ENCODE results near the gene RUSF1. TPM values are rescaled to one million over a fixed set of nuclear protein-coding genes. Genes with fewer than 3 reads are reported as not detected.

RUSF1 gene
- polyA plus RNA-seq, 1 of the 3 experiments (the other 2 are of a cell fraction), result 36.5 TPM

DNA sequence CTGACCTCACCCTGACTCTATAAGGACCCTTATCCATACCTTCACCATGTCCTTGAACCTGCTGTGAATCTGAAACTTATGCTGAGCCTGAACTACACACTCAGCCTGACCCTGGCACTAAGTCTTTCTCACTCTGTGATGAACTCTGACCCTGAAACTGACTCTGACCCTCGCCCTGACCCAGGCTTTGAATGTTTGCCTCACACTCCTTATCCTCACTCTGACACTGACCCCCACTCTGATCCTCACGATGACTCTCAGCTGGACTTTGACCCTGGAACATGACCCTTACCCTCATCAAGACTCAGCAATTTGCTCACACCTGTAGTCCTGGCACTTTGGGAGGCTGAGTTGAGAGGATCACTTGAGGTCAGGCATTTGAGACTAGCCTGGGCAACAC lies 23.9 kb upstream of the RUSF1 start:
- Histone ChIP-seq H2AFZ (ENCODE audit: low read depth) (no peak overlapping the region), H4K20me1 (ENCODE audit: insufficient read depth) (no peaks in the 10 kb centered on the region), H3K27ac (ENCODE audit: low read depth in 2 of 2, low read length in 1 of 2) (no peak overlapping the region), H3F3A (replicated peaks; ENCODE audit: insufficient read depth) (no peaks in the 10 kb centered on the region), H3K4me2 (no peak overlapping the region), H3K36me3 (replicated peaks in 1 of 2; ENCODE audit: control insufficient read depth in 1 of 2, insufficient read depth in 2 of 2, low read length in 1 of 2) (no peaks in the 10 kb centered on the region), H3K27me3 (ENCODE audit: insufficient read depth) (peaks cover 53% of the 10 kb centered on the region), H3K9me3 (no peaks in the 10 kb centered on the region), H3K9ac (no peak overlapping the region), H3K9me2 (no peaks in the 10 kb centered on the region), H3K79me2 (ENCODE audit: insufficient read depth) (no peaks in the 10 kb centered on the region), H3K4me3 (ENCODE audit: low read depth in 2 of 2, low read length in 1 of 2) (no peak overlapping the region), H3K4me1 (ENCODE audit: control insufficient read depth in 1 of 2, insufficient read depth in 2 of 2, low read depth in 1 of 2, low read length in 1 of 2) (no peaks in the 10 kb centered on the region)
- ChIA-PET POLR2A (no interaction called here), CTCF (no interaction called here)
- DNase-seq, result no peak
- WGBS (ENCODE audit: low lambda C conversion rate), result 4% methylated on average over 2 of the region's 2 CpGs
- TF ChIP-seq POLR2AphosphoS5 (IDR thresholded peaks at IDR 0.05; ENCODE audit: low read depth, low read length) (no peak), SIN3A (IDR thresholded peaks at IDR 0.05; ENCODE audit: borderline replicate concordance, low read depth, low read length) (no peak), MEF2A (IDR thresholded peaks at IDR 0.05; ENCODE audit: borderline replicate concordance, low read depth) (no peak)
- TF ChIP-seq, protein P1, sequence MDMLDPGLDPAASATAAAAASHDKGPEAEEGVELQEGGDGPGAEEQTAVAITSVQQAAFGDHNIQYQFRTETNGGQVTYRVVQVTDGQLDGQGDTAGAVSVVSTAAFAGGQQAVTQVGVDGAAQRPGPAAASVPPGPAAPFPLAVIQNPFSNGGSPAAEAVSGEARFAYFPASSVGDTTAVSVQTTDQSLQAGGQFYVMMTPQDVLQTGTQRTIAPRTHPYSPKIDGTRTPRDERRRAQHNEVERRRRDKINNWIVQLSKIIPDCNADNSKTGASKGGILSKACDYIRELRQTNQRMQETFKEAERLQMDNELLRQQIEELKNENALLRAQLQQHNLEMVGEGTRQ (IDR thresholded peaks at IDR 0.05; ENCODE audit: borderline replicate concordance, low read depth, low read length), result no peak

DNA sequence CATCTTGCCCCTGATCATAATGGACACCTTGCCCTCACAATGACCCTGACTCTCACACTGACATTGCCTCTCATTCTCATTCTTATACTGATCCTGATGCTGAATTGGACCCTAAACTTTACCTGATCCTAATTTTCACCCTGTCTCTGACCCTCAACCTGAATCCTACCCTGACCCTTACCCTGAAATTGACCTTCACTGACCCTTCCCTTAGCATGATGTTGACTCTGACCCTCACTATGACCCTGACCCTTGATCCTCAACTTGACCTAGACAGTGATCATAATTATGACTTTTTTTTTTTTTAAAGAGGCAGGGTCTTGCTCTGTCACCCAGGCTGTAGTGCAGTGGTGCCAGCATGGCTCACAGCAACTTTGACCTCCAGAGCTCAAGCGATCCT lies 22.9 kb upstream of the RUSF1 start:
- H2AFZ ChIP-seq (ENCODE audit: low read depth), result no peak overlapping the region
- no peak overlapping the region for H3K4me3 ChIP-seq (ENCODE audit: low read depth in 2 of 2, low read length in 1 of 2)
- H3K4me1 ChIP-seq (ENCODE audit: control insufficient read depth in 1 of 2, insufficient read depth in 2 of 2, low read depth in 1 of 2, low read length in 1 of 2), result no peaks in the 10 kb centered on the region
- no peaks in the 10 kb centered on the region for H3F3A ChIP-seq (replicated peaks; ENCODE audit: insufficient read depth)
- 0% methylated on average over 1 of the region's 1 CpG for WGBS (ENCODE audit: low lambda C conversion rate)
- no peaks in the 10 kb centered on the region for H3K9me2 ChIP-seq
- POLR2A ChIA-PET, result interaction anchor here (1.2 kb wide), 1 partner anchor 23 kb away, joined by 5 read pairs; the partner anchor contains the start of gene RUSF1
- peaks cover 62% of the 10 kb centered on the region for H3K27me3 ChIP-seq (ENCODE audit: insufficient read depth)
- no peaks in the 10 kb centered on the region for H3K36me3 ChIP-seq (replicated peaks in 1 of 2; ENCODE audit: control insufficient read depth in 1 of 2, insufficient read depth in 2 of 2, low read length in 1 of 2)
- H3K79me2 ChIP-seq (ENCODE audit: insufficient read depth), result no peaks in the 10 kb centered on the region
- TF ChIP-seq TCF12 (IDR thresholded peaks at IDR 0.05), result no peak
- DNase-seq, result no peak
- CTCF ChIA-PET, result no interaction called here
- H3K9me3 ChIP-seq, result no peaks in the 10 kb centered on the region
- no peak overlapping the region for H3K9ac ChIP-seq
- no peaks in the 10 kb centered on the region for H4K20me1 ChIP-seq (ENCODE audit: insufficient read depth)
- H3K4me2 ChIP-seq, result no peak overlapping the region
- H3K27ac ChIP-seq (ENCODE audit: low read depth in 2 of 2, low read length in 1 of 2), result no peak overlapping the region

DNA sequence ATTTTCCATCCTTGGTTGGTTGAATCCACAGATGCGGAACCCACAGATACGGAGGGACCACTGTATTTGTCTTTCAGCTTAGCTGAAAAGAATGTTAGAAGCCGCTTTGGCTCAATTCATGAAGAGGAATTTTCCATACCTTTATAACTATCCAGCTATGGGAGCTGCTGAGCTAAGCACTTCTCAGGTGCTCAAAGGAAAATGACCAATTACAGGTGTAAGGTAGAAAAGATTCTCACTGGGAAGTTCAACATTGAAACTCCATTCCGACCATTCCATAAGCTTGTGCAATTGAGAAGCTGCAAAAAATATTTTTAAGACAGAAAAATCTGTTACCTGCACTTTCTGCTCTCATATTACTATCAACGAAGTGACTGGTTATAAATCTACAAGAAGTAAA lies 22.2 kb upstream of the RUSF1 start:
- Histone ChIP-seq H3K9me2 (no peaks in the 10 kb centered on the region), H3K9me3 (no peaks in the 10 kb centered on the region), H3K79me2 (ENCODE audit: insufficient read depth) (no peaks in the 10 kb centered on the region), H3K36me3 (replicated peaks in 1 of 2; ENCODE audit: control insufficient read depth in 1 of 2, insufficient read depth in 2 of 2, low read length in 1 of 2) (no peaks in the 10 kb centered on the region), H3K27me3 (ENCODE audit: insufficient read depth) (peaks cover 62% of the 10 kb centered on the region), H3K4me2 (no peak overlapping the region), H3K27ac (ENCODE audit: low read depth in 2 of 2, low read length in 1 of 2) (no peak overlapping the region), H3K4me1 (ENCODE audit: control insufficient read depth in 1 of 2, insufficient read depth in 2 of 2, low read depth in 1 of 2, low read length in 1 of 2) (no peaks in the 10 kb centered on the region), H4K20me1 (ENCODE audit: insufficient read depth) (no peaks in the 10 kb centered on the region), H2AFZ (ENCODE audit: low read depth) (no peak overlapping the region), H3K4me3 (ENCODE audit: low read depth in 2 of 2, low read length in 1 of 2) (no peak overlapping the region), H3F3A (replicated peaks; ENCODE audit: insufficient read depth) (no peaks in the 10 kb centered on the region), H3K9ac (no peak overlapping the region)
- DNase-seq, result no peak
- TF ChIP-seq POLR2AphosphoS5 (IDR thresholded peaks at IDR 0.05; ENCODE audit: low read depth, low read length) (no peak), SIN3A (IDR thresholded peaks at IDR 0.05; ENCODE audit: borderline replicate concordance, low read depth, low read length) (no peak), CHD2 (IDR thresholded peaks at IDR 0.05; ENCODE audit: low read length, partially characterized antibody) (no peak), RCOR1 (IDR thresholded peaks at IDR 0.05; ENCODE audit: low read length) (no peak), NRF1 (IDR thresholded peaks at IDR 0.05; ENCODE audit: low read depth, low read length) (no peak), GATA2 (CRISPR knock-in tag; IDR thresholded peaks at IDR 0.05) (no peak), RAD21 (IDR thresholded peaks at IDR 0.05; ENCODE audit: low read length) (no peak), TEAD4 (IDR thresholded peaks at IDR 0.05; ENCODE audit: borderline replicate concordance, insufficient read depth) (no peak), RFX5 (IDR thresholded peaks at IDR 0.05; ENCODE audit: low read length) (no peak)
- TF ChIP-seq, protein P2, sequence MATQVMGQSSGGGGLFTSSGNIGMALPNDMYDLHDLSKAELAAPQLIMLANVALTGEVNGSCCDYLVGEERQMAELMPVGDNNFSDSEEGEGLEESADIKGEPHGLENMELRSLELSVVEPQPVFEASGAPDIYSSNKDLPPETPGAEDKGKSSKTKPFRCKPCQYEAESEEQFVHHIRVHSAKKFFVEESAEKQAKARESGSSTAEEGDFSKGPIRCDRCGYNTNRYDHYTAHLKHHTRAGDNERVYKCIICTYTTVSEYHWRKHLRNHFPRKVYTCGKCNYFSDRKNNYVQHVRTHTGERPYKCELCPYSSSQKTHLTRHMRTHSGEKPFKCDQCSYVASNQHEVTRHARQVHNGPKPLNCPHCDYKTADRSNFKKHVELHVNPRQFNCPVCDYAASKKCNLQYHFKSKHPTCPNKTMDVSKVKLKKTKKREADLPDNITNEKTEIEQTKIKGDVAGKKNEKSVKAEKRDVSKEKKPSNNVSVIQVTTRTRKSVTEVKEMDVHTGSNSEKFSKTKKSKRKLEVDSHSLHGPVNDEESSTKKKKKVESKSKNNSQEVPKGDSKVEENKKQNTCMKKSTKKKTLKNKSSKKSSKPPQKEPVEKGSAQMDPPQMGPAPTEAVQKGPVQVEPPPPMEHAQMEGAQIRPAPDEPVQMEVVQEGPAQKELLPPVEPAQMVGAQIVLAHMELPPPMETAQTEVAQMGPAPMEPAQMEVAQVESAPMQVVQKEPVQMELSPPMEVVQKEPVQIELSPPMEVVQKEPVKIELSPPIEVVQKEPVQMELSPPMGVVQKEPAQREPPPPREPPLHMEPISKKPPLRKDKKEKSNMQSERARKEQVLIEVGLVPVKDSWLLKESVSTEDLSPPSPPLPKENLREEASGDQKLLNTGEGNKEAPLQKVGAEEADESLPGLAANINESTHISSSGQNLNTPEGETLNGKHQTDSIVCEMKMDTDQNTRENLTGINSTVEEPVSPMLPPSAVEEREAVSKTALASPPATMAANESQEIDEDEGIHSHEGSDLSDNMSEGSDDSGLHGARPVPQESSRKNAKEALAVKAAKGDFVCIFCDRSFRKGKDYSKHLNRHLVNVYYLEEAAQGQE (IDR thresholded peaks at IDR 0.05; ENCODE audit: low read depth, low read length), result no peak
- TF ChIP-seq, protein P3, sequence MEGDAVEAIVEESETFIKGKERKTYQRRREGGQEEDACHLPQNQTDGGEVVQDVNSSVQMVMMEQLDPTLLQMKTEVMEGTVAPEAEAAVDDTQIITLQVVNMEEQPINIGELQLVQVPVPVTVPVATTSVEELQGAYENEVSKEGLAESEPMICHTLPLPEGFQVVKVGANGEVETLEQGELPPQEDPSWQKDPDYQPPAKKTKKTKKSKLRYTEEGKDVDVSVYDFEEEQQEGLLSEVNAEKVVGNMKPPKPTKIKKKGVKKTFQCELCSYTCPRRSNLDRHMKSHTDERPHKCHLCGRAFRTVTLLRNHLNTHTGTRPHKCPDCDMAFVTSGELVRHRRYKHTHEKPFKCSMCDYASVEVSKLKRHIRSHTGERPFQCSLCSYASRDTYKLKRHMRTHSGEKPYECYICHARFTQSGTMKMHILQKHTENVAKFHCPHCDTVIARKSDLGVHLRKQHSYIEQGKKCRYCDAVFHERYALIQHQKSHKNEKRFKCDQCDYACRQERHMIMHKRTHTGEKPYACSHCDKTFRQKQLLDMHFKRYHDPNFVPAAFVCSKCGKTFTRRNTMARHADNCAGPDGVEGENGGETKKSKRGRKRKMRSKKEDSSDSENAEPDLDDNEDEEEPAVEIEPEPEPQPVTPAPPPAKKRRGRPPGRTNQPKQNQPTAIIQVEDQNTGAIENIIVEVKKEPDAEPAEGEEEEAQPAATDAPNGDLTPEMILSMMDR (IDR thresholded peaks at IDR 0.05), result no peak
- WGBS (ENCODE audit: low lambda C conversion rate), result 35% methylated on average over 5 of the region's 5 CpGs
- ChIA-PET CTCF (no interaction called here), POLR2A (interaction anchor here (1.2 kb wide), 1 partner anchor 22 kb away, joined by 5 read pairs; the partner anchor contains the start of gene RUSF1)
